ENCODE data around the gene TSPAN4. TPM values are rescaled to one million over a fixed set of nuclear protein-coding genes. Genes with fewer than 3 reads are reported as not detected.
A peak's percentile ranks its signal among the peaks of the same experiment; 100 is the strongest.

The TSPAN4 gene
- total and polyA plus RNA-seq, 2 of the 13 experiments (the other 11 are each of a cell fraction or from before 2014, with no cell fraction given), result 31.7 to 68.3 TPM

DNA sequence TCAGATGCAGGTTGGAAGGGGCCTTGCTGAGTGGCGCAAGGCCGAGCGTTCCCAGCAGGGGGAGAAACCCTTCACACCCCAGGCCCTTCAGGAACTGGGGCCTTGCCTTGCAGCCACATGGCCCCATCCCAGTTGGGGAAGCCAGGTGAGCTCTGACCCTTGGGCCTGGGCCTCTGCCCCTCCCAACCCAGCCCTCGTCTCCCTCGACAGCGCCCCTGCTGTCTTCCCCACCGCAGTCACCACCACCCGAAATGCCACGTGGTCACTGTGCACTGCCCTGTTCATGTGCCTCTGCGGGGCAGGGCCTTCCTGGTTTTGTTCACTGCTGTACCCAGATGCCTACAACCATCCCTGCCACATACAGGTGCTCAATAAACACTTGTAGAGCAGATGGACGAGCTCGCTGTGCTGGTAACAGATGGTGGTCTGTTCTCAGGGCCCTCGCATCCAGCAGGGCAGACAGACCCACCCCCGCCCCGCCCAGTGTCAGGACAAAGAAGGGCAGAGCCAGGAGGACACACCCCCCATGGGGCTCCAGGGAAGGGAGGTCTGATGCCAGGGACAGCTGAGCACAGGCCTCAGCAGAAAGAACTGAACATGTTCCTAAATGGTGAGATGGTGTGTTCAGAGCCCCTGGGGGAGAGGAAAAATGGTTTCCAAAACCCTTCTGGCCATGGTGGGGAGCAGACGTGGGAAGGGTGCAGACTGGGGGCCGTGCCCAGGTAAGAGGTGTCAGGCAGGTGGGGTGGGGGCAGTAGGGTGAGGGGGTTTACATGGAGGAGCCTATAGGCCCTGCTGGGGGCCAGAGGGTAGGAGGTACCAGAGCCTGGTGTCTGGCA, 4.0 kb upstream of the TSPAN4 start (continued):
- TF ChIP-seq HNF4G (IDR thresholded peaks at IDR 0.05; ENCODE audit: borderline replicate concordance, low read depth, low read length) (peak; percentile 82), HNF4G (CRISPR knock-in tag; IDR thresholded peaks at IDR 0.05; ENCODE audit: borderline replicate concordance, low read depth) (peak; percentile 83; the same call in 1 of the 2 replicates), HDAC2 (CRISPR knock-in tag; IDR thresholded peaks at IDR 0.05) (peak; percentile 79; the same call in 1 of the 2 replicates), TCF7L2 (IDR thresholded peaks at IDR 0.05; ENCODE audit: low read depth, low read length) (no peak), ZNF510 (CRISPR knock-in tag; IDR thresholded peaks at IDR 0.05; ENCODE audit: low read depth) (0 out of 2 replicates have a peak, but pooled peaks have one; percentile 48), SOX13 (IDR thresholded peaks at IDR 0.05) (no peak), SOX13 (CRISPR knock-in tag; conservative IDR thresholded peaks at IDR 0.05 in 1 of 2, IDR thresholded peaks at IDR 0.05 in 1 of 2) (peak in 1 of 2 experiments; percentile 52; a peak in 1 of 4 replicates), POLR2AphosphoS5 (IDR thresholded peaks at IDR 0.05; ENCODE audit: low read depth, low read length) (0 out of 2 replicates have a peak, but pooled peaks have one; percentile 47), NFIC (IDR thresholded peaks at IDR 0.05; ENCODE audit: low read length) (no peak), ZBTB7B (CRISPR knock-in tag; IDR thresholded peaks at IDR 0.05) (peak; percentile 73; the same call in 1 of the 2 replicates), TEAD3 (CRISPR knock-in tag; optimal IDR thresholded peaks at IDR 0.05; ENCODE audit: borderline replicate concordance) (peak; percentile 68), ZNF83 (CRISPR knock-in tag; IDR thresholded peaks at IDR 0.05; ENCODE audit: borderline replicate concordance) (no peak)
- TF ChIP-seq, protein P1, sequence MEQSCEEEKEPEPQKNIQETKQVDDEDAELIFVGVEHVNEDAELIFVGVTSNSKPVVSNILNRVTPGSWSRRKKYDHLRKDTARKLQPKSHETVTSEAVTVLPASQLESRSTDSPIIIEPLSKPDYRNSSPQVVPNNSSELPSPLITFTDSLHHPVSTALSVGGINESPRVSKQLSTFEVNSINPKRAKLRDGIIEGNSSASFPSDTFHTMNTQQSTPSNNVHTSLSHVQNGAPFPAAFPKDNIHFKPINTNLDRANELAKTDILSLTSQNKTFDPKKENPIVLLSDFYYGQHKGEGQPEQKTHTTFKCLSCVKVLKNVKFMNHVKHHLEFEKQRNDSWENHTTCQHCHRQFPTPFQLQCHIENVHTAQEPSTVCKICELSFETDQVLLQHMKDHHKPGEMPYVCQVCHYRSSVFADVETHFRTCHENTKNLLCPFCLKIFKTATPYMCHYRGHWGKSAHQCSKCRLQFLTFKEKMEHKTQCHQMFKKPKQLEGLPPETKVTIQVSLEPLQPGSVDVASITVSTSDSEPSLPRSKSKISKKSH (CRISPR knock-in tag; IDR thresholded peaks at IDR 0.05; ENCODE audit: borderline replicate concordance), result peak; percentile 84; the same call in 1 of the 2 replicates
- TF ChIP-seq, protein P2, sequence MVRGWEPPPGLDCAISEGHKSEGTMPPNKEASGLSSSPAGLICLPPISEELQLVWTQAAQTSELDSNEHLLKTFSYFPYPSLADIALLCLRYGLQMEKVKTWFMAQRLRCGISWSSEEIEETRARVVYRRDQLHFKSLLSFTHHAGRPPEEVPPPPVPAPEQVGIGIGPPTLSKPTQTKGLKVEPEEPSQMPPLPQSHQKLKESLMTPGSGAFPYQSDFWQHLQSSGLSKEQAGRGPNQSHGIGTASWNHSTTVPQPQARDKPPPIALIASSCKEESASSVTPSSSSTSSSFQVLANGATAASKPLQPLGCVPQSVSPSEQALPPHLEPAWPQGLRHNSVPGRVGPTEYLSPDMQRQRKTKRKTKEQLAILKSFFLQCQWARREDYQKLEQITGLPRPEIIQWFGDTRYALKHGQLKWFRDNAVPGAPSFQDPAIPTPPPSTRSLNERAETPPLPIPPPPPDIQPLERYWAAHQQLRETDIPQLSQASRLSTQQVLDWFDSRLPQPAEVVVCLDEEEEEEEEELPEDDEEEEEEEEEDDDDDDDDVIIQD (CRISPR knock-in tag; IDR thresholded peaks at IDR 0.05; ENCODE audit: low read depth), result peak; percentile 62; the same call in 1 of the 2 replicates
- TF ChIP-seq, protein P3, sequence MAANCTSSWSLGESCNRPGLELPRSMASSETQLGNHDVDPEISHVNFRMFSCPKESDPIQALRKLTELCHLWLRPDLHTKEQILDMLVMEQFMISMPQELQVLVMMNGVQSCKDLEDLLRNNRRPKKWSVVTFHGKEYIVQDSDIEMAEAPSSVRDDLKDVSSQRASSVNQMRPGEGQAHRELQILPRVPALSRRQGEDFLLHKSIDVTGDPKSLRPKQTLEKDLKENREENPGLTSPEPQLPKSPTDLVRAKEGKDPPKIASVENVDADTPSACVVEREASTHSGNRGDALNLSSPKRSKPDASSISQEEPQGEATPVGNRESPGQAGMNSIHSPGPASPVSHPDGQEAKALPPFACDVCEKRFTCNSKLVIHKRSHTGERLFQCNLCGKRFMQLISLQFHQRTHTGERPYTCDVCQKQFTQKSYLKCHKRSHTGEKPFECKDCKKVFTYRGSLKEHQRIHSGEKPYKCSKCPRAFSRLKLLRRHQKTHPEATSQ (CRISPR knock-in tag; IDR thresholded peaks at IDR 0.05; ENCODE audit: borderline replicate concordance), result no peak
- TF ChIP-seq, protein P4, sequence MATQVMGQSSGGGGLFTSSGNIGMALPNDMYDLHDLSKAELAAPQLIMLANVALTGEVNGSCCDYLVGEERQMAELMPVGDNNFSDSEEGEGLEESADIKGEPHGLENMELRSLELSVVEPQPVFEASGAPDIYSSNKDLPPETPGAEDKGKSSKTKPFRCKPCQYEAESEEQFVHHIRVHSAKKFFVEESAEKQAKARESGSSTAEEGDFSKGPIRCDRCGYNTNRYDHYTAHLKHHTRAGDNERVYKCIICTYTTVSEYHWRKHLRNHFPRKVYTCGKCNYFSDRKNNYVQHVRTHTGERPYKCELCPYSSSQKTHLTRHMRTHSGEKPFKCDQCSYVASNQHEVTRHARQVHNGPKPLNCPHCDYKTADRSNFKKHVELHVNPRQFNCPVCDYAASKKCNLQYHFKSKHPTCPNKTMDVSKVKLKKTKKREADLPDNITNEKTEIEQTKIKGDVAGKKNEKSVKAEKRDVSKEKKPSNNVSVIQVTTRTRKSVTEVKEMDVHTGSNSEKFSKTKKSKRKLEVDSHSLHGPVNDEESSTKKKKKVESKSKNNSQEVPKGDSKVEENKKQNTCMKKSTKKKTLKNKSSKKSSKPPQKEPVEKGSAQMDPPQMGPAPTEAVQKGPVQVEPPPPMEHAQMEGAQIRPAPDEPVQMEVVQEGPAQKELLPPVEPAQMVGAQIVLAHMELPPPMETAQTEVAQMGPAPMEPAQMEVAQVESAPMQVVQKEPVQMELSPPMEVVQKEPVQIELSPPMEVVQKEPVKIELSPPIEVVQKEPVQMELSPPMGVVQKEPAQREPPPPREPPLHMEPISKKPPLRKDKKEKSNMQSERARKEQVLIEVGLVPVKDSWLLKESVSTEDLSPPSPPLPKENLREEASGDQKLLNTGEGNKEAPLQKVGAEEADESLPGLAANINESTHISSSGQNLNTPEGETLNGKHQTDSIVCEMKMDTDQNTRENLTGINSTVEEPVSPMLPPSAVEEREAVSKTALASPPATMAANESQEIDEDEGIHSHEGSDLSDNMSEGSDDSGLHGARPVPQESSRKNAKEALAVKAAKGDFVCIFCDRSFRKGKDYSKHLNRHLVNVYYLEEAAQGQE (IDR thresholded peaks at IDR 0.05; ENCODE audit: borderline replicate concordance in 1 of 2, low read depth in 1 of 2, low read length in 2 of 2), result 0 out of 4 replicates have a peak, but pooled peaks of 1 of the 2 experiments have one; percentile 16
- TF ChIP-seq, protein P5, sequence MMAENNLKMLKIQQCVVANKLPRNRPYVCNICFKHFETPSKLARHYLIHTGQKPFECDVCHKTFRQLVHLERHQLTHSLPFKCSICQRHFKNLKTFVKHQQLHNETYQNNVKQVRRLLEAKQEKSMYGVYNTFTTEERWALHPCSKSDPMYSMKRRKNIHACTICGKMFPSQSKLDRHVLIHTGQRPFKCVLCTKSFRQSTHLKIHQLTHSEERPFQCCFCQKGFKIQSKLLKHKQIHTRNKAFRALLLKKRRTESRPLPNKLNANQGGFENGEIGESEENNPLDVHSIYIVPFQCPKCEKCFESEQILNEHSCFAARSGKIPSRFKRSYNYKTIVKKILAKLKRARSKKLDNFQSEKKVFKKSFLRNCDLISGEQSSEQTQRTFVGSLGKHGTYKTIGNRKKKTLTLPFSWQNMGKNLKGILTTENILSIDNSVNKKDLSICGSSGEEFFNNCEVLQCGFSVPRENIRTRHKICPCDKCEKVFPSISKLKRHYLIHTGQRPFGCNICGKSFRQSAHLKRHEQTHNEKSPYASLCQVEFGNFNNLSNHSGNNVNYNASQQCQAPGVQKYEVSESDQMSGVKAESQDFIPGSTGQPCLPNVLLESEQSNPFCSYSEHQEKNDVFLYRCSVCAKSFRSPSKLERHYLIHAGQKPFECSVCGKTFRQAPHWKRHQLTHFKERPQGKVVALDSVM (CRISPR knock-in tag; IDR thresholded peaks at IDR 0.05), result no peak
